ENCODE results near the gene SOS2.

Gene SOS2

GRCh38 chr14:50094056-50094755 is 137.2 kb downstream of the SOS2 start:
- no peak overlapping the region for H3K4me3 ChIP-seq (ENCODE audit: low read depth, low read length)
- TF ChIP-seq, protein P1, sequence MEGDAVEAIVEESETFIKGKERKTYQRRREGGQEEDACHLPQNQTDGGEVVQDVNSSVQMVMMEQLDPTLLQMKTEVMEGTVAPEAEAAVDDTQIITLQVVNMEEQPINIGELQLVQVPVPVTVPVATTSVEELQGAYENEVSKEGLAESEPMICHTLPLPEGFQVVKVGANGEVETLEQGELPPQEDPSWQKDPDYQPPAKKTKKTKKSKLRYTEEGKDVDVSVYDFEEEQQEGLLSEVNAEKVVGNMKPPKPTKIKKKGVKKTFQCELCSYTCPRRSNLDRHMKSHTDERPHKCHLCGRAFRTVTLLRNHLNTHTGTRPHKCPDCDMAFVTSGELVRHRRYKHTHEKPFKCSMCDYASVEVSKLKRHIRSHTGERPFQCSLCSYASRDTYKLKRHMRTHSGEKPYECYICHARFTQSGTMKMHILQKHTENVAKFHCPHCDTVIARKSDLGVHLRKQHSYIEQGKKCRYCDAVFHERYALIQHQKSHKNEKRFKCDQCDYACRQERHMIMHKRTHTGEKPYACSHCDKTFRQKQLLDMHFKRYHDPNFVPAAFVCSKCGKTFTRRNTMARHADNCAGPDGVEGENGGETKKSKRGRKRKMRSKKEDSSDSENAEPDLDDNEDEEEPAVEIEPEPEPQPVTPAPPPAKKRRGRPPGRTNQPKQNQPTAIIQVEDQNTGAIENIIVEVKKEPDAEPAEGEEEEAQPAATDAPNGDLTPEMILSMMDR (IDR thresholded peaks at IDR 0.05; ENCODE audit: low read depth, low read length, missing control alignments) = no peak
- in situ Hi-C loops (cut with HindIII; ENCODE audit: low sequenced_read_pairs) = no loop called here
- DNase-seq (ENCODE audit: low read depth) = no peak

DNA sequence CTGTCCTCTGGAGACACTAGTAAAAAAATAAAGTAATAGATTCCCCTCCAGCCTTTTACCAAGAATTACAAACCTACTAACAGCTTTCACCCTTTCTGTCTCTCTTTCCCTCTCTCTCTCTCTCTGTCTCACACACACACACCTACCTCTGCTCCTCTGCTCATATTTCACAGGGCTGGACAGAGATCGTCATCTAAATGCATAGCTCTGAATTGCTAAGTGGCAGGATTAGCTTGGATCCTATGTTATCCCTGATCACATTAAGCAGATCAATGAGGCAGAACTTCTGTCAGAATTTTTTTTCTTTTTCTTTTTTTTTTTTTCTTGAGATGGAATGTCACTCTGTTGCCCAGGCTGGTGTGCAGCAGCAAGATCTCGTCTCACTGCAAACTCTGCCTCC is 137.9 kb downstream of the SOS2 start:
- in situ Hi-C loops (cut with HindIII; ENCODE audit: low sequenced_read_pairs) = no loop called here
- TF ChIP-seq, protein P1 (IDR thresholded peaks at IDR 0.05; ENCODE audit: low read depth, low read length, missing control alignments) = no peak
- no peak overlapping the region for H3K4me3 ChIP-seq (ENCODE audit: low read depth, low read length)
- DNase-seq (ENCODE audit: low read depth) = no peak

GRCh38 chr14:50092006-50092555 is 139.3 kb downstream of the SOS2 start:
- no peak overlapping the region for H3K4me3 ChIP-seq (ENCODE audit: low read depth, low read length)
- in situ Hi-C loops (cut with HindIII; ENCODE audit: low sequenced_read_pairs) = no loop called here
- TF ChIP-seq, protein P1 (IDR thresholded peaks at IDR 0.05; ENCODE audit: low read depth, low read length, missing control alignments) = no peak
- no peak for DNase-seq (ENCODE audit: low read depth)

DNA sequence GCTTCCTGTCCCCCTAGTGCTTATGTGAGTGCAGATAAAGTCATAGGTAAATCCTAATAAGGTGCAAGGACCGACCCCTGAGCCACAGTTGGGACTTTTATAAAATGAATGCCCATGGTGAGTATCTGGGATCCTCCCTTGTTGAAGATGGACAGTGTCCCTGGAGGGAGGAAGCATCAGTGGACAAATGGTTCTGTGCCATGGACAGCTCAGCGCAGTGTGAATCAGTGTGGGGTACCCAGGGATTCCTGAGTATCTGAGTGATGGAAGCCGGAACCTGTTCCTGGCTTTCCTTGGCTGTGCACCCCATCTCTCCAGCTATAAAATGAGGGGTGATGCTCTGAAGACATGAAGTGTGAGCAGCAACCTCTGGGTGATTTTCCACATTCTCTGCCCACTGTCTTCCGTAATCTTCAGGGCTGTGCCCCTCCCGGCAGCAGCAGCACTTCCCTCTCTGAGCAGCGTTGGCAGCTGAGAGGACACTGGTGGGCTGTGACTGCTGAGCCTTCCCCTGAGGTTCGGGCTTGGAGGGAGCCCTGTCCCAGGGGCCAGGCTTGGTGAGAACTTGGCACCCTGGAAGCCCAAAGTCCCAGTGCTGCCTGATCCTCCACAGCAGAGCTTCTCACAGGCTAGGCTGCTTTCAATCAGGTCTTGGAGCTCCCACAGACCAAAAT is 140.0 kb downstream of the SOS2 start:
- DNase-seq (ENCODE audit: low read depth) = no peak
- in situ Hi-C loops (cut with HindIII; ENCODE audit: low sequenced_read_pairs) = no loop called here
- H3K4me3 ChIP-seq (ENCODE audit: low read depth, low read length) = no peak overlapping the region
- TF ChIP-seq, protein P1 (IDR thresholded peaks at IDR 0.05; ENCODE audit: low read depth, low read length, missing control alignments) = no peak

GRCh38 chr14:50089208-50089607 is 142.2 kb downstream of the SOS2 start:
- TF ChIP-seq, protein P1 (IDR thresholded peaks at IDR 0.05; ENCODE audit: low read depth, low read length, missing control alignments) = no peak
- no peak overlapping the region for H3K4me3 ChIP-seq (ENCODE audit: low read depth, low read length)
- no peak for DNase-seq (ENCODE audit: low read depth)
- in situ Hi-C loops (cut with HindIII; ENCODE audit: low sequenced_read_pairs) = no loop called here

DNA sequence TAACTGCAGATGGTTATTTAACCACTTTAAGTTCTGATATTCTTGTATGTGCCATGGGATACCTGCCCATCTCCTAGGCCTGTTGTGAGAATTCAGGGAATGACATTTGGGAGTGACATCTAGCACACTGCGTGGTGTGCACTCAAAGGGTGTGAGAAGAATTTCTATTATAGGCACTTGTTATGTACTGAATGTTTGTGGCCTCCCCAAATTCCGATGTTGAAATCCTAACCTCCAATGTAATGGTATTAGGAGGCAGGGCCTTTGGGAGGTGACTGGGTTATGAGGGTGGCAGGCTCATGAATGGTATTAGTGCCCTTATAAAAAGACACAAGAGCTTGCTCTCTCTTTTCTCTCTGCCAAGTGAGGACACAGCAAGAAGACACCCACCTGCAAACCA is 142.6 kb downstream of the SOS2 start:
- no peak overlapping the region for H3K4me3 ChIP-seq (ENCODE audit: low read depth, low read length)
- TF ChIP-seq, protein P1 (IDR thresholded peaks at IDR 0.05; ENCODE audit: low read depth, low read length, missing control alignments) = no peak

More for the DNA sequence above, 142.6 kb downstream of the SOS2 start:
- in situ Hi-C loops (cut with HindIII; ENCODE audit: low sequenced_read_pairs) = no loop called here
- no peak for DNase-seq (ENCODE audit: low read depth)

Measured in astrocyte of the cerebellum (primary cell).